Hematopoietic multipotent progenitor cell treated with erythropoietin and hydrocortisone succinate and interleukin-3 and kit ligand, for 6 days (in vitro differentiated cells): ENCODE measurements around the gene CEBPG.
A peak's percentile ranks its signal among the peaks of the same experiment; 100 is the strongest.

Experiments used
- DNase-seq: peaks from one replicate; pipeline ENCODE4 v3.0.0-alpha.2; 2015

The CEBPG gene

GRCh38 chr19:33382982-33383381, 9.5 kb downstream of the CEBPG start:
- DNase-seq: no peak

GRCh38 chr19:33383720-33384292, 10.3 kb downstream of the CEBPG start:
- DNase-seq: no peak

GRCh38 chr19:33384983-33385382, 11.5 kb downstream of the CEBPG start:
- DNase-seq: no peak

- DNase-seq: no peak
Observed at GRCh38 chr19:33385956-33386355, 12.4 kb downstream of the CEBPG start.

- no peak for DNase-seq
Observed at GRCh38 chr19:33386361-33386858, 12.9 kb downstream of the CEBPG start.

- no peak for DNase-seq
Observed at GRCh38 chr19:33387351-33388230, 14.1 kb downstream of the CEBPG start.

- no peak for DNase-seq
Observed at GRCh38 chr19:33388231-33388724, 14.8 kb downstream of the CEBPG start.

GRCh38 chr19:33388725-33389420, 15.4 kb downstream of the CEBPG start:
- DNase-seq: no peak

- DNase-seq: no peak
Observed at GRCh38 chr19:33389421-33390100, 16.1 kb downstream of the CEBPG start.

- DNase-seq: peak; percentile 22
Observed at GRCh38 chr19:33390101-33390907, 16.8 kb downstream of the CEBPG start.

- DNase-seq: no peak
Observed at GRCh38 chr19:33390908-33391630, 17.6 kb downstream of the CEBPG start.

- DNase-seq: no peak
Observed at GRCh38 chr19:33391631-33392249, 18.2 kb downstream of the CEBPG start.

GRCh38 chr19:33392341-33393285, 19.1 kb downstream of the CEBPG start:
- DNase-seq: no peak

- no peak for DNase-seq
Observed at GRCh38 chr19:33393286-33394005, 19.9 kb downstream of the CEBPG start.

GRCh38 chr19:33394006-33394722, 20.7 kb downstream of the CEBPG start:
- DNase-seq: no peak

- DNase-seq: no peak
Observed at GRCh38 chr19:33394723-33395560, 21.4 kb downstream of the CEBPG start.
